ENCODE data around the gene NEK6.

NEK6 gene

GRCh38 chr9:124218438-124218982, 39.2 kb upstream of the NEK6 start:
- Mint-ChIP-seq H3K4me1 (peaks cover 84 to 99% of the 10 kb centered on the region in 2 donors), H3K36me3 (peaks cover 0 to 3% of the 10 kb centered on the region in 2 donors)
- ATAC-seq (replicated peaks), result peak; percentile 76 to 82

GRCh38 chr9:124218987-124219461, 38.7 kb upstream of the NEK6 start:
- ATAC-seq (replicated peaks) (peak; percentile 28 to 48), DNase-seq (no peak)
- peak overlapping the region; percentile 39 to 69 for H3K4me3 Mint-ChIP-seq
- no peaks in the 10 kb centered on the region for H3K9me3 Mint-ChIP-seq
- peaks cover 0 to 3% of the 10 kb centered on the region in 2 donors for H3K36me3 Mint-ChIP-seq
- peaks cover 84 to 99% of the 10 kb centered on the region in 2 donors for H3K4me1 Mint-ChIP-seq
- H3K27me3 Mint-ChIP-seq, result no peaks in the 10 kb centered on the region
- H3K27ac Mint-ChIP-seq, result peak overlapping the region; percentile 97

More at GRCh38 chr9:124218438-124218982, 39.2 kb upstream of the NEK6 start:
- no peaks in the 10 kb centered on the region for H3K27me3 Mint-ChIP-seq
- peak overlapping the region; percentile 97 for H3K27ac Mint-ChIP-seq
- peak overlapping the region; percentile 39 to 69 for H3K4me3 Mint-ChIP-seq
- H3K9me3 Mint-ChIP-seq, result no peaks in the 10 kb centered on the region
- peak; percentile 90 for DNase-seq

GRCh38 chr9:124220946-124221451, 36.8 kb upstream of the NEK6 start:
- DNase-seq (no peak), ATAC-seq (replicated peaks) (no peak)
- Mint-ChIP-seq H3K4me3 (no peak overlapping the region), H3K36me3 (peaks cover 0 to 3% of the 10 kb centered on the region in 2 donors), H3K27ac (peak overlapping the region; percentile 82), H3K27me3 (no peaks in the 10 kb centered on the region), H3K9me3 (no peaks in the 10 kb centered on the region), H3K4me1 (peaks cover 73 to 97% of the 10 kb centered on the region in 2 donors)

- peaks cover 67 to 97% of the 10 kb centered on the region in 2 donors for H3K4me1 Mint-ChIP-seq
- DNase-seq (no peak), ATAC-seq (replicated peaks) (no peak)
- H3K27me3 Mint-ChIP-seq, result no peaks in the 10 kb centered on the region
- peaks cover 0 to 3% of the 10 kb centered on the region in 2 donors for H3K36me3 Mint-ChIP-seq
- H3K9me3 Mint-ChIP-seq, result no peaks in the 10 kb centered on the region
- H3K27ac Mint-ChIP-seq, result peak overlapping the region; percentile 2
- no peak overlapping the region for H3K4me3 Mint-ChIP-seq
Measured at GRCh38 chr9:124221676-124222075, 36.1 kb upstream of the NEK6 start.

- peaks cover 0 to 2% of the 10 kb centered on the region in 2 donors for H3K36me3 Mint-ChIP-seq
- H3K4me3 Mint-ChIP-seq, result no peak overlapping the region
- no peak overlapping the region for H3K27ac Mint-ChIP-seq
- no peaks in the 10 kb centered on the region for H3K27me3 Mint-ChIP-seq
- H3K9me3 Mint-ChIP-seq, result no peaks in the 10 kb centered on the region
- peaks cover 65 to 96% of the 10 kb centered on the region in 2 donors for H3K4me1 Mint-ChIP-seq
- ATAC-seq (replicated peaks) (no peak), DNase-seq (no peak)
Measured at GRCh38 chr9:124222109-124222508, 35.6 kb upstream of the NEK6 start.

GRCh38 chr9:124222918-124223720, 34.6 kb upstream of the NEK6 start:
- Mint-ChIP-seq H3K4me3 (no peak overlapping the region), H3K27ac (peak overlapping the region; percentile 32), H3K4me1 (peaks cover 56 to 85% of the 10 kb centered on the region in 2 donors), H3K36me3 (no peaks in the 10 kb centered on the region), H3K27me3 (no peaks in the 10 kb centered on the region), H3K9me3 (no peaks in the 10 kb centered on the region)
- ATAC-seq (replicated peaks) (no peak), DNase-seq (no peak)

GRCh38 chr9:124225945-124226344, 31.8 kb upstream of the NEK6 start:
- H3K4me3 Mint-ChIP-seq, result no peak overlapping the region
- H3K27me3 Mint-ChIP-seq, result no peaks in the 10 kb centered on the region
- H3K4me1 Mint-ChIP-seq, result peaks cover 35 to 61% of the 10 kb centered on the region in 2 donors
- no peaks in the 10 kb centered on the region for H3K9me3 Mint-ChIP-seq
- H3K36me3 Mint-ChIP-seq, result no peaks in the 10 kb centered on the region
- H3K27ac Mint-ChIP-seq, result no peak overlapping the region
- DNase-seq (no peak), ATAC-seq (replicated peaks) (no peak)

GRCh38 chr9:124228516-124228915, 29.2 kb upstream of the NEK6 start:
- Mint-ChIP-seq H3K4me1 (peaks cover 14 to 50% of the 10 kb centered on the region in 2 donors), H3K4me3 (no peak overlapping the region), H3K27ac (no peak overlapping the region), H3K27me3 (no peaks in the 10 kb centered on the region), H3K9me3 (no peaks in the 10 kb centered on the region), H3K36me3 (no peaks in the 10 kb centered on the region)
- ATAC-seq (replicated peaks), result no peak
- no peak for DNase-seq

GRCh38 chr9:124231095-124231737, 26.5 kb upstream of the NEK6 start:
- no peak overlapping the region for H3K27ac Mint-ChIP-seq
- peaks cover 0 to 3% of the 10 kb centered on the region in 2 donors for H3K36me3 Mint-ChIP-seq
- peaks cover 3 to 25% of the 10 kb centered on the region in 2 donors for H3K4me1 Mint-ChIP-seq
- ATAC-seq (replicated peaks), result no peak
- DNase-seq, result no peak
- no peaks in the 10 kb centered on the region for H3K9me3 Mint-ChIP-seq
- H3K4me3 Mint-ChIP-seq, result no peak overlapping the region
- H3K27me3 Mint-ChIP-seq, result no peaks in the 10 kb centered on the region

- H3K4me1 Mint-ChIP-seq, result peaks cover 50 to 61% of the 10 kb centered on the region in 2 donors
Measured at GRCh38 chr9:124238546-124239140, 19.1 kb upstream of the NEK6 start.

GRCh38 chr9:124239249-124240073, 18.3 kb upstream of the NEK6 start:
- peaks cover 54 to 61% of the 10 kb centered on the region in 2 donors for H3K4me1 Mint-ChIP-seq
- ATAC-seq (replicated peaks) (peak; percentile 95 to 96), DNase-seq (peak; percentile 86)
- peak overlapping the region; percentile 67 to 74 for H3K4me3 Mint-ChIP-seq
- peaks cover 0 to 4% of the 10 kb centered on the region in 2 donors for H3K36me3 Mint-ChIP-seq
- no peaks in the 10 kb centered on the region for H3K9me3 Mint-ChIP-seq
- H3K27ac Mint-ChIP-seq, result peak overlapping the region; percentile 96
- H3K27me3 Mint-ChIP-seq, result no peaks in the 10 kb centered on the region

More at GRCh38 chr9:124238546-124239140, 19.1 kb upstream of the NEK6 start:
- Mint-ChIP-seq H3K27ac (peak overlapping the region; percentile 96), H3K9me3 (no peaks in the 10 kb centered on the region), H3K27me3 (no peaks in the 10 kb centered on the region), H3K4me3 (peak overlapping the region; percentile 66 to 74), H3K36me3 (peaks cover 0 to 7% of the 10 kb centered on the region in 2 donors)
- ATAC-seq (replicated peaks) (peak; percentile 62 to 66), DNase-seq (no peak)

GRCh38 chr9:124242331-124243194, 15.2 kb upstream of the NEK6 start:
- peaks cover 54 to 61% of the 10 kb centered on the region in 2 donors for H3K4me1 Mint-ChIP-seq
- ATAC-seq (replicated peaks) (no peak), DNase-seq (no peak)
- H3K27ac Mint-ChIP-seq, result peak overlapping the region; percentile 76
- peaks cover 0 to 4% of the 10 kb centered on the region in 2 donors for H3K36me3 Mint-ChIP-seq
- no peaks in the 10 kb centered on the region for H3K9me3 Mint-ChIP-seq
- H3K4me3 Mint-ChIP-seq, result peak overlapping the region; percentile 61 to 73
- no peaks in the 10 kb centered on the region for H3K27me3 Mint-ChIP-seq

Measured in stimulated activated naive B cell treated with anti-CD40 and anti-IgM and Interleukin-4, amounts not matched to agents 10 μg/mL and 1 μg/mL and 100 μg/mL, for 72 hours (primary cell).